ENCODE results near the gene ARID5A. TPM values are rescaled to one million over a fixed set of nuclear protein-coding genes. Genes with fewer than 3 reads are reported as not detected.

Gene ARID5A
- total and polyA plus RNA-seq, 2 experiments from 2014 or later = 15.2 to 19.5 TPM

DNA sequence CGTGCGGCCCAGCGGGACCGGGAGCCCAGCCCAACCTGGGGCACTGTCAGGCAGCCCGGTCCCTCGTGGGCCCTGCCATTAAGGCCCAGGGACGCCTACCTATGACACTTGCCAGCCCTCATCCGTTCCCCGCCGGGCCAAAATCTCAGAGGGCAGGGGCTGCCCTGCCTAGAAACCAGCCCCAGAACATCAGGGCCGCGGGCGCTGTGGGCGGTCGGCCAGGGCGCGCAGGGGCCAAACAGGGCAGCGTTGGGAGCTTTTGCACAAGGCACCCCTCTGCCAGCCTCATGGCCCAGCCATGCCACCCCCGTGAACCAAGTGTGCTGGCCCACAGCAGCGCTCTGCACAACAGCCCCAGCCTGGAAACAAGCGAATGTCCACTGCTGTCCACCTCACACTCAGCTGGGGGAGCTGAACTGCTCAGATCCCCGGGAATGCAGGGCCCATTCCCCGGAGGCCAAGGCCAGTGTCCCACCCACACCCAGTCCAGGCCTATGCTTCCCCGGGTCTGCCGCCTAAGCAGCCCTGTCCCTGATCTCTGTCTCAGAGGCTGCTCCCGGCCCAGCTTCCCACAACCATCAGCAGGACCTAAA, 27.9 kb upstream of the ARID5A start:
- Histone ChIP-seq H3K79me2 (ENCODE audit: insufficient read depth) (no peaks in the 10 kb centered on the region), H3K4me2 (ENCODE audit: unreplicated experiment) (no peak overlapping the region), H3K9ac (no peak overlapping the region), H3K4me1 (ENCODE audit: insufficient read depth) (no peaks in the 10 kb centered on the region), H4K20me1 (ENCODE audit: insufficient read depth) (no peaks in the 10 kb centered on the region), H3K9me2 (ENCODE audit: insufficient read depth) (no peaks in the 10 kb centered on the region), H3K36me3 (ENCODE audit: low read depth) (no peaks in the 10 kb centered on the region), H3K4me3 (no peak overlapping the region), H3F3A (ENCODE audit: insufficient read depth) (peaks cover 5% of the 10 kb centered on the region; the same call in 1 of the 2 replicates), H3K27me3 (replicated peaks; ENCODE audit: insufficient read depth) (no peaks in the 10 kb centered on the region), H3K27ac (no peak overlapping the region), H2AFZ (peak overlapping the region; percentile 83), H3K9me3 (ENCODE audit: low read depth) (no peaks in the 10 kb centered on the region)
- in situ Hi-C loops (cut with MboI) = loop anchor here (5.0 to 25.0 kb wide), 3 partner anchors 96 to 496 kb away; no protein-coding TSS in a partner anchor
- WGBS, 2 experiments (ENCODE audit: low coverage in 1 of 2, low lambda C conversion rate in 2 of 2, missing lambda C conversion rate in 2 of 2) = 60 to 61% methylated on average over 26 of the region's 26 CpGs
- TF ChIP-seq EZH2phosphoT487 (IDR thresholded peaks at IDR 0.05; ENCODE audit: insufficient read depth, low read depth) = no peak
- no peak for TF ChIP-seq EZH2 (IDR thresholded peaks at IDR 0.05; ENCODE audit: insufficient read depth, poor library complexity, severe bottlenecking)
- DNase-seq = no peak

DNA sequence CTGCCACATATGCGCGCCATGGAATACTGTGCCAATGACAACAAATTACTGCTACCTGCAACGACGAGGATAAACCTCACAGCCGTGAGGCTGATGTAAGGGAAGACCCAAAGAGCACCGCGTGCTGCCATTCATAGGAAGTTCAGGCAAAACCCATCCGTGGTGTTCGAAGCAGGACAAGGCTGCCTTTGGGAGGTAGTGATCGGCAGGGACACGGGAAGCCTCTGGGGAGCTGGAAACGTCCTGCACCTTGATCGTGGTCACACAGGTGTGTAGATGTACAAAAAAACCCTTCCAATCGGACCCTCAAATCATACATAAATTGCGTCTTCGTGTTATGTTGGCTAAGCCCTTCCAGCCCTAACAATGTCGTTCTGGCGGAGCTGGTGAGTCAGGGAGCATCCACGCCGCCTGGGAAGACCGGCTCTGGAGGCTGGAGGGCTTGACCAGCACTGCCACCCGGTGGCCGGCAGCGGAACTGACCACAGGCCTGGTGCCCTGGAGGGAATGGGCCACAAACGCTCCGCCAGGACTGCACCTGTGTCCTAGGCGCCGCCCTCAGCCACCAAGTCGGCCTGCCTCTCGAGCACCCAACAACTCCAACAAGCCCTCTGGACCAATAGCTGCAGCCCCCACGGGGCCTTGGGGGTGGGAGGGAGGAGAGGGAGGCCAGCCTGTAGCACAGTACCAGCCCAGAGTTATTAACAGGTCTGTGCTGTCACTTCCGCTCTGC, 27.3 kb upstream of the ARID5A start:
- peaks cover 5% of the 10 kb centered on the region; the same call in 1 of the 2 replicates for H3F3A ChIP-seq (ENCODE audit: insufficient read depth)
- TF ChIP-seq EZH2 (IDR thresholded peaks at IDR 0.05; ENCODE audit: insufficient read depth, poor library complexity, severe bottlenecking) = no peak
- no peak for TF ChIP-seq EZH2phosphoT487 (IDR thresholded peaks at IDR 0.05; ENCODE audit: insufficient read depth, low read depth)
- H3K36me3 ChIP-seq (ENCODE audit: low read depth) = no peaks in the 10 kb centered on the region
- H3K4me1 ChIP-seq (ENCODE audit: insufficient read depth) = no peaks in the 10 kb centered on the region
- peak overlapping the region; percentile 63 for H2AFZ ChIP-seq
- no peaks in the 10 kb centered on the region for H3K79me2 ChIP-seq (ENCODE audit: insufficient read depth)
- no peaks in the 10 kb centered on the region for H3K27me3 ChIP-seq (replicated peaks; ENCODE audit: insufficient read depth)
- DNase-seq = peak; percentile 95
- no peak overlapping the region for H3K27ac ChIP-seq
- no peak overlapping the region for H3K4me2 ChIP-seq (ENCODE audit: unreplicated experiment)
- no peak overlapping the region for H3K4me3 ChIP-seq
- no peaks in the 10 kb centered on the region for H3K9me2 ChIP-seq (ENCODE audit: insufficient read depth)
- in situ Hi-C loops (cut with MboI) = loop anchor here (5.0 to 25.0 kb wide), 3 partner anchors 97 to 497 kb away; no protein-coding TSS in a partner anchor
- H3K9me3 ChIP-seq (ENCODE audit: low read depth) = no peaks in the 10 kb centered on the region
- H4K20me1 ChIP-seq (ENCODE audit: insufficient read depth) = no peaks in the 10 kb centered on the region
- no peak overlapping the region for H3K9ac ChIP-seq
- WGBS, 2 experiments (ENCODE audit: low coverage in 1 of 2, low lambda C conversion rate in 2 of 2, missing lambda C conversion rate in 2 of 2) = 21 to 24% methylated on average over 26 to 32 of the region's 32 CpGs

DNA sequence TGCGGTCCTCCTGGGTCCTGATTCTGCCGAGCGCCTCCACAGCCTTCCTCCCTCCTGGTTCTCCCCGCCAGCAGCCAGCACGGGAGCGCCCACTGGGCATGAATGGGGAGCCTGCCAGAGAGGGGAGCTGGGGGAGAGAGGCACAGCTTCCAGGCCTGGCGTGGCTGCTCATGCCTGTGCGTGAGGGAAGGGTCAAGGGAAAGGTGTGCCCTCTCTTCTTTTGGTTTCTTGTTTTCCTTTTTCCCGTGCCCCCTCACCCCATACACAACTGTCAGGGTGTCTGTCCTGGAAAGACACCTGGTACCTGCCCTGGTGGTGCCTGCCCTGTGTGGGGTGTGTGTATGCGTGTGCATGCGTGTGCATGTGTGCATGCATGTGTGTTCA, 26.7 kb upstream of the ARID5A start:
- Histone ChIP-seq H3K79me2 (ENCODE audit: insufficient read depth) (no peaks in the 10 kb centered on the region), H3K9me2 (ENCODE audit: insufficient read depth) (no peaks in the 10 kb centered on the region), H3K27ac (no peak overlapping the region), H3K4me3 (no peak overlapping the region), H3F3A (ENCODE audit: insufficient read depth) (peaks cover 5% of the 10 kb centered on the region; the same call in 1 of the 2 replicates), H4K20me1 (ENCODE audit: insufficient read depth) (no peaks in the 10 kb centered on the region), H3K9me3 (ENCODE audit: low read depth) (no peaks in the 10 kb centered on the region), H3K4me1 (ENCODE audit: insufficient read depth) (no peaks in the 10 kb centered on the region), H3K4me2 (ENCODE audit: unreplicated experiment) (no peak overlapping the region), H3K36me3 (ENCODE audit: low read depth) (no peaks in the 10 kb centered on the region), H3K27me3 (replicated peaks; ENCODE audit: insufficient read depth) (no peaks in the 10 kb centered on the region), H3K9ac (no peak overlapping the region), H2AFZ (no peak overlapping the region)
- no peak for TF ChIP-seq EZH2 (IDR thresholded peaks at IDR 0.05; ENCODE audit: insufficient read depth, poor library complexity, severe bottlenecking)
- TF ChIP-seq EZH2phosphoT487 (IDR thresholded peaks at IDR 0.05; ENCODE audit: insufficient read depth, low read depth) = no peak
- in situ Hi-C loops (cut with MboI) = loop anchor here (5.0 to 25.0 kb wide), 3 partner anchors 98 to 498 kb away; no protein-coding TSS in a partner anchor
- no peak for DNase-seq
- 35 to 36% methylated on average over 11 of the region's 11 CpGs for WGBS, 2 experiments (ENCODE audit: low coverage in 1 of 2, low lambda C conversion rate in 2 of 2, missing lambda C conversion rate in 2 of 2)

DNA sequence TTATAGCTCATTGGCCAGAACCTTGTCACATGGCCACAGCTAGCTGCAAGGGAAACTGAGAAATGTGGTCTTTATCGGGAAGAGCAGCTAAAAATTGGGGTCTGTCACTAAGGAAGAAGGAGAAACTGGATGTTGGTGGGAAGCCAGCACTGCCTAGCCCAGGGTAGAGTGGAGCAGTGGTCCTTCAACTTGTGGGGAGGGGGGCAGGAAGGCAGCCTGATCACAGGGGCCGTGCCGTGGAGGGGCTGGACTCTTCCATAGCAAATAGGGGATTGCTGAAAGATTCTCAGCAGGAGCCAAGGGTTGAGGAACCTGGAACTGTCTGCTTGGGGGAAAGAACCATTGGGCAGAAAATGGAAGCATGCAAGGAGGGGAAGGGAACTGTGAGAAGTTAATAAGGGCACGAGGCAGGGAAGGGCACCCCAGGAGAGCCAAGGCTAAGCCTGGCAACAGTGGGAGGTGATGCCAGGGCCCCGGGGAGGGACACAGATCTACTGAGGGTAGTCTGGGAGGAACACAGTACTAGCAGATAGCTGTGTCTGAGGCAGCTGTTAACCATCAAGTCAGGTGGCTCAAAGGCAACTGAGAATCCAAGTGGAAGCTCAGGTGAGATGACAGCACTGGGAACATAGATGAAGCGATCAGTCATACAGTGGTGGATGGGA, 25.5 kb upstream of the ARID5A start:
- WGBS, 2 experiments (ENCODE audit: low coverage in 1 of 2, low lambda C conversion rate in 2 of 2, missing lambda C conversion rate in 2 of 2) = 51 to 59% methylated on average over 6 of the region's 6 CpGs
- in situ Hi-C loops (cut with MboI) = loop anchor here (25.0 kb wide), 2 partner anchors 224 to 499 kb away; no protein-coding TSS in a partner anchor
- no peak for TF ChIP-seq EZH2 (IDR thresholded peaks at IDR 0.05; ENCODE audit: insufficient read depth, poor library complexity, severe bottlenecking)
- TF ChIP-seq EZH2phosphoT487 (IDR thresholded peaks at IDR 0.05; ENCODE audit: insufficient read depth, low read depth) = no peak
- Histone ChIP-seq H3K27ac (no peak overlapping the region), H3K4me3 (no peak overlapping the region), H3K27me3 (replicated peaks; ENCODE audit: insufficient read depth) (no peaks in the 10 kb centered on the region), H3K36me3 (ENCODE audit: low read depth) (no peaks in the 10 kb centered on the region), H3K9ac (no peak overlapping the region), H3K9me2 (ENCODE audit: insufficient read depth) (no peaks in the 10 kb centered on the region), H3K79me2 (ENCODE audit: insufficient read depth) (no peaks in the 10 kb centered on the region), H3F3A (ENCODE audit: insufficient read depth) (no peaks in the 10 kb centered on the region), H3K4me1 (ENCODE audit: insufficient read depth) (no peaks in the 10 kb centered on the region), H2AFZ (no peak overlapping the region), H3K4me2 (ENCODE audit: unreplicated experiment) (no peak overlapping the region), H3K9me3 (ENCODE audit: low read depth) (no peaks in the 10 kb centered on the region), H4K20me1 (ENCODE audit: insufficient read depth) (no peaks in the 10 kb centered on the region)
- no peak for DNase-seq

Measured in GM23248 (cell line).